IMR-90 (cell line): ENCODE results near the gene CCDC88C. TPM values are rescaled to one million over a fixed set of nuclear protein-coding genes. Genes with fewer than 3 reads are reported as not detected.

Source experiments
- ATAC-seq: fragments of 200-7000 bp; cut with Tn5 transposase; 2 replicates; pipeline ENCODE4 v1.9.1; 2020; ENCODE audit warnings: low read depth, mild to moderate bottlenecking, moderate library complexity
- BruUV-seq: library from RNA; stranded (reverse); fragments of 400-500 nt; replicated peaks from 2 replicates; lab custom pipeline; 2021; lab: Mats Ljungman, UMichigan
- CTCF ChIA-PET: fragments of 300-600 bp; formaldehyde crosslinking; extraction: SDS; loops from one replicate; lab custom pipeline; 2021; ENCODE audit warnings: antibody characterized with exemption; lab: Yijun Ruan, JAX
- POLR2A ChIA-PET: fragments of 300-600 bp; sonication (Branson Sonifier 250); formaldehyde crosslinking; loops from one replicate; lab custom pipeline; 2022; ENCODE audit warnings: antibody characterized with exemption; ENCODE audit not compliant: unreplicated experiment; lab: Charles Lee
- DNase-seq: peaks from one replicate; pipeline ENCODE4 v3.0.0; 2013
- H2AFZ ChIP-seq: replicated peaks from 2 replicates; pipeline ENCODE3; 2013; ENCODE audit warnings: low read length, mild to moderate bottlenecking; ENCODE audit not compliant: poor library complexity
- H2AK5ac ChIP-seq: 2 replicates; pipeline ENCODE4 v1.6.1; 2013; ENCODE audit warnings: low read depth, low read length, inconsistent platforms
- H2AK9ac ChIP-seq: replicated peaks from 2 replicates; pipeline ENCODE3; 2013; ENCODE audit warnings: mild to moderate bottlenecking, low read depth, low read length, moderate library complexity; ENCODE audit not compliant: poor library complexity
- H2BK120ac ChIP-seq: 2 replicates; pipeline ENCODE4 v1.6.1; 2013; ENCODE audit warnings: low read depth, low read length, inconsistent platforms
- H2BK15ac ChIP-seq: 3 replicates; pipeline ENCODE4 v1.6.1; 2013; ENCODE audit warnings: low read depth, low read length, inconsistent platforms
- H2BK20ac ChIP-seq: 2 replicates; pipeline ENCODE4 v1.6.1; 2013; ENCODE audit warnings: low read depth, mild to moderate bottlenecking, inconsistent platforms, low read length, moderate library complexity
- H2BK5ac ChIP-seq: 2 replicates; pipeline ENCODE4 v1.6.1; 2013; ENCODE audit warnings: mild to moderate bottlenecking, low read depth, low read length, inconsistent platforms; ENCODE audit not compliant: poor library complexity, severe bottlenecking
- H3K14ac ChIP-seq: replicated peaks from 2 replicates; pipeline ENCODE4 v1.6.1; 2013; ENCODE audit warnings: low read depth, low read length, inconsistent platforms
- H3K18ac ChIP-seq: 2 replicates; pipeline ENCODE4 v1.6.1; 2013; ENCODE audit warnings: low read depth, low read length, control low read depth
- H3K23ac ChIP-seq: 2 replicates; pipeline ENCODE4 v1.6.1; 2013; ENCODE audit warnings: low read depth, low read length, inconsistent platforms
- H3K27ac ChIP-seq: 2 replicates; pipeline ENCODE4 v1.5.1; 2013; ENCODE audit warnings: mild to moderate bottlenecking, control low read depth, low read length; ENCODE audit not compliant: insufficient read depth
- H3K27me3 ChIP-seq: 2 replicates; pipeline ENCODE4 v1.6.1; 2013; ENCODE audit warnings: low read length; ENCODE audit not compliant: control insufficient read depth, insufficient read depth
- H3K36me3 ChIP-seq: 2 replicates; pipeline ENCODE4 v1.6.1; 2013; ENCODE audit warnings: low read length, mixed read lengths; ENCODE audit not compliant: control insufficient read depth, insufficient read depth
- H3K4ac ChIP-seq: 2 replicates; pipeline ENCODE4 v1.6.1; 2013; ENCODE audit warnings: low read depth, low read length, inconsistent platforms
- H3K4me1 ChIP-seq: 2 replicates; pipeline ENCODE4 v1.6.1; 2013; ENCODE audit warnings: low read length, mixed read lengths; ENCODE audit not compliant: control insufficient read depth, insufficient read depth
- H3K4me2 ChIP-seq: 2 replicates; pipeline ENCODE4 v1.6.1; 2013; ENCODE audit warnings: low read depth, mild to moderate bottlenecking, control low read depth, low read length, moderate library complexity
- H3K4me3 ChIP-seq: 2 replicates; pipeline ENCODE4 v1.5.1; 2013; ENCODE audit warnings: low read depth, mild to moderate bottlenecking, control low read depth, low read length, moderate library complexity; ENCODE audit not compliant: insufficient read depth
- H3K56ac ChIP-seq: 2 replicates; pipeline ENCODE4 v1.6.1; 2013; ENCODE audit warnings: low read length, inconsistent platforms; ENCODE audit not compliant: insufficient read depth; ENCODE audit errors: extremely low read depth
- H3K79me1 ChIP-seq, 2 experiments: 2 replicates each; pipeline ENCODE4 v1.6.1; 2013; ENCODE audit warnings: low read length in 2 of 2, inconsistent platforms in 1 of 2, low read depth in 1 of 2
- H3K9ac ChIP-seq: 2 replicates; pipeline ENCODE4 v1.6.1; 2013; ENCODE audit warnings: low read depth, low read length, control low read depth
- H3K9me1 ChIP-seq: 2 replicates; pipeline ENCODE4 v1.6.1; 2013; ENCODE audit warnings: low read length, inconsistent platforms; ENCODE audit not compliant: insufficient read depth
- H3K9me3 ChIP-seq: 2 replicates; pipeline ENCODE4 v1.6.1; 2013; ENCODE audit warnings: low read length; ENCODE audit not compliant: control insufficient read depth, insufficient read depth
- H4K20me1 ChIP-seq: 2 replicates; pipeline ENCODE4 v1.6.1; 2013; ENCODE audit warnings: low read length, inconsistent platforms; ENCODE audit not compliant: insufficient read depth
- H4K5ac ChIP-seq: 2 replicates; pipeline ENCODE4 v1.6.1; 2013; ENCODE audit warnings: mild to moderate bottlenecking, low read depth, low read length, control low read depth
- H4K8ac ChIP-seq, 2 experiments: 2 replicates each; pipeline ENCODE4 v1.6.1; 2013; ENCODE audit warnings: low read depth in 2 of 2, low read length in 2 of 2, control low read depth in 1 of 2, inconsistent platforms in 1 of 2
- H4K91ac ChIP-seq: 2 replicates; pipeline ENCODE4 v1.6.1; 2013; ENCODE audit warnings: low read depth, low read length, inconsistent platforms; ENCODE audit not compliant: insufficient read depth
- CHD1 ChIP-seq: IDR thresholded peaks from 2 replicates; pipeline ENCODE4 v1.6.1; 2012; ENCODE audit warnings: low read depth, low read length, improper control_type of control experiment
- MAFK ChIP-seq: IDR thresholded peaks from 2 replicates; pipeline ENCODE4 v1.6.1; 2012; ENCODE audit warnings: low read depth, low read length, improper control_type of control experiment
- MAZ ChIP-seq: IDR thresholded peaks from 2 replicates; pipeline ENCODE4 v1.6.1; 2012; ENCODE audit warnings: low read depth, mild to moderate bottlenecking, low read length, improper control_type of control experiment, moderate library complexity, borderline replicate concordance
- MXI1 ChIP-seq: IDR thresholded peaks from 2 replicates; pipeline ENCODE4 v1.6.1; 2012; ENCODE audit warnings: low read depth, mild to moderate bottlenecking, low read length, moderate library complexity, borderline replicate concordance
- POLR2A ChIP-seq: IDR thresholded peaks from 2 replicates; pipeline ENCODE4 v1.6.1; 2012; ENCODE audit warnings: mild to moderate bottlenecking, low read depth, low read length
- RCOR1 ChIP-seq: IDR thresholded peaks from 2 replicates; pipeline ENCODE4 v1.6.1; 2012; ENCODE audit warnings: mild to moderate bottlenecking, low read length, improper control_type of control experiment; ENCODE audit not compliant: insufficient replicate concordance
- WGBS, 2 experiments: methylation state at CpG; one replicate each; pipeline versions ENCODE4 v1.1.5 to v1.1.7; 2013; ENCODE audit warnings: missing lambda C conversion rate in 2 of 2; ENCODE audit not compliant: insufficient read length in 1 of 2; ENCODE audit errors: extremely low coverage in 2 of 2; 5-methylcytosine and 5-hydroxymethylcytosine counted together
- dilution Hi-C: fragments of 300-500 bp; cut with HindIII; formaldehyde crosslinking; loops from one replicate; pipeline ENCODE4 v1.14.3; 2018; ENCODE audit warnings: low sequenced_read_pairs; ENCODE audit not compliant: unreplicated experiment
- in situ Hi-C: fragments of 300-500 bp; cut with MboI; formaldehyde crosslinking; loops from 3 replicates; pipeline ENCODE4 v1.14.3; 2019; ENCODE audit warnings: low sequenced_read_pairs, inconsistent platforms, mixed read lengths
- intact Hi-C: fragments of 100-400 bp; cut with micrococcal nuclease; formaldehyde crosslinking; loops from 2 replicates; pipeline ENCODE4 v1.10.0; 2022
- polyA plus RNA-seq, 3 experiments: library from polyadenylated mRNA; depleted of rRNA; stranded (reverse); fragments of >200 nt; gene quantifications; 2 replicates each; pipeline ENCODE4 v1.2.3, GENCODE V29; 2012; ENCODE audit warnings: low replicate concordance in 1 of 3
- total RNA-seq: library from RNA; depleted of rRNA; stranded (reverse); fragments of >200 nt; gene quantifications from 2 replicates; pipeline ENCODE4 v1.2.3, GENCODE V29; 2012
- TF ChIP-seq, protein P1 (sequence below): conservative IDR thresholded peaks from 2 replicates; pipeline ENCODE4 v1.5.1; 2012; ENCODE audit warnings: mild to moderate bottlenecking, low read depth, low read length, improper control_type of control experiment
- TF ChIP-seq, protein P2 (sequence below): fragments of 150-350 bp; IDR thresholded peaks from 2 replicates; pipeline ENCODE4 v1.6.1; 2016; ENCODE audit warnings: low read depth, mild to moderate bottlenecking, low read length, moderate library complexity, borderline replicate concordance

Gene CCDC88C
- total and polyA plus RNA-seq, 2 of the 4 experiments (the other 2 are of a cell fraction) = 0.17 to 0.18 TPM

GRCh38 chr14:91392623-91393303 lies 24.9 kb downstream of the CCDC88C start:
- Histone ChIP-seq H2BK120ac (no peak overlapping the region), H3K4me3 (no peak overlapping the region), H2AK9ac (no peak overlapping the region), H2BK15ac (no peak overlapping the region), H2BK20ac (no peak overlapping the region), H3K4me2 (no peak overlapping the region), H4K91ac (no peak overlapping the region), H3K4me1 (peaks cover 2% of the 10 kb centered on the region; the same call in 1 of the 2 replicates), H3K18ac (no peak overlapping the region), H2AFZ (peak overlapping the region; percentile 43), H3K9me3 (no peaks in the 10 kb centered on the region), H3K23ac (no peak overlapping the region), H4K8ac (no peak overlapping the region), H3K27me3 (peaks cover 20% of the 10 kb centered on the region), H3K27ac (no peak overlapping the region), H3K9ac (no peak overlapping the region), H3K9me1 (no peaks in the 10 kb centered on the region), H3K36me3 (no peaks in the 10 kb centered on the region), H2BK5ac (no peak overlapping the region), H3K14ac (no peak overlapping the region), H3K56ac (no peak overlapping the region), H4K5ac (no peak overlapping the region), H2AK5ac (no peak overlapping the region), H4K20me1 (no peaks in the 10 kb centered on the region), H3K4ac (no peak overlapping the region), H3K79me1 (no peaks in the 10 kb centered on the region)
- in situ Hi-C loops (no loop called here), intact Hi-C loops (no loop called here), dilution Hi-C loops (no loop called here)
- DNase-seq (no peak), ATAC-seq (no peak)
- 67% methylated on average over 3 of the region's 19 CpGs; no CpG with 5 or more reads in 1 of the 2 experiments for WGBS, 2 experiments
- BruUV-seq = no TSS peak
- CTCF ChIA-PET = no interaction called here
- POLR2A ChIA-PET = no interaction called here
- no peak for TF ChIP-seq MXI1
- no peak for TF ChIP-seq RCOR1
- no peak for TF ChIP-seq MAFK
- TF ChIP-seq, protein P1, sequence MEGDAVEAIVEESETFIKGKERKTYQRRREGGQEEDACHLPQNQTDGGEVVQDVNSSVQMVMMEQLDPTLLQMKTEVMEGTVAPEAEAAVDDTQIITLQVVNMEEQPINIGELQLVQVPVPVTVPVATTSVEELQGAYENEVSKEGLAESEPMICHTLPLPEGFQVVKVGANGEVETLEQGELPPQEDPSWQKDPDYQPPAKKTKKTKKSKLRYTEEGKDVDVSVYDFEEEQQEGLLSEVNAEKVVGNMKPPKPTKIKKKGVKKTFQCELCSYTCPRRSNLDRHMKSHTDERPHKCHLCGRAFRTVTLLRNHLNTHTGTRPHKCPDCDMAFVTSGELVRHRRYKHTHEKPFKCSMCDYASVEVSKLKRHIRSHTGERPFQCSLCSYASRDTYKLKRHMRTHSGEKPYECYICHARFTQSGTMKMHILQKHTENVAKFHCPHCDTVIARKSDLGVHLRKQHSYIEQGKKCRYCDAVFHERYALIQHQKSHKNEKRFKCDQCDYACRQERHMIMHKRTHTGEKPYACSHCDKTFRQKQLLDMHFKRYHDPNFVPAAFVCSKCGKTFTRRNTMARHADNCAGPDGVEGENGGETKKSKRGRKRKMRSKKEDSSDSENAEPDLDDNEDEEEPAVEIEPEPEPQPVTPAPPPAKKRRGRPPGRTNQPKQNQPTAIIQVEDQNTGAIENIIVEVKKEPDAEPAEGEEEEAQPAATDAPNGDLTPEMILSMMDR = no peak
- TF ChIP-seq CHD1 = no peak
- TF ChIP-seq, protein P2, sequence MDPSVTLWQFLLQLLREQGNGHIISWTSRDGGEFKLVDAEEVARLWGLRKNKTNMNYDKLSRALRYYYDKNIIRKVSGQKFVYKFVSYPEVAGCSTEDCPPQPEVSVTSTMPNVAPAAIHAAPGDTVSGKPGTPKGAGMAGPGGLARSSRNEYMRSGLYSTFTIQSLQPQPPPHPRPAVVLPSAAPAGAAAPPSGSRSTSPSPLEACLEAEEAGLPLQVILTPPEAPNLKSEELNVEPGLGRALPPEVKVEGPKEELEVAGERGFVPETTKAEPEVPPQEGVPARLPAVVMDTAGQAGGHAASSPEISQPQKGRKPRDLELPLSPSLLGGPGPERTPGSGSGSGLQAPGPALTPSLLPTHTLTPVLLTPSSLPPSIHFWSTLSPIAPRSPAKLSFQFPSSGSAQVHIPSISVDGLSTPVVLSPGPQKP = no peak
- no peak for TF ChIP-seq MAZ
- TF ChIP-seq POLR2A = no peak
